ENCODE measurements around the gene PPP1R16B. TPM values are rescaled to one million over a fixed set of nuclear protein-coding genes. Genes with fewer than 3 reads are reported as not detected.

PPP1R16B gene
- total RNA-seq, 2 experiments from 2014 or later, result 111 to 114 TPM

DNA sequence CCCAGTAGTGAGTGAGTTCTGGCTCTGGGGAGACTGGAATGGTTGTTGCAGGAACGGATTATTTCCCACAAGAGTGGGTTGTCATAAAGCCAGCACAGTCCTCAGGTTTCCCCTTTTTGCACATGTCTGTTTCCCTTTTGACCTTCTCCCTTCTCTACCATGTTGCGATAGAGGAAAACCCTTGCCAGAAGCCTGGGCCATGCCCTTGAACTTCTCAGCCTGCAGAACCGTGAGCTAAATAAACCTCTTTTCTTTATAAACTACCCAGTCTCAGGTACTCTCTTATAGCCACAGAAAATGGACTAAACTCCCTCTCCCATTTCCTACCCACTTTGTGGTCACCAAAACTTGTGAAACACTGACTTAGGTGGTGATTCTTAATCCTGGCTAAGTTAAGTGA, 7.2 kb upstream of the PPP1R16B start:
- ChIA-PET CTCF (no interaction called here), POLR2A (no interaction called here)
- Mint-ChIP-seq H3K27me3 (no peaks in the 10 kb centered on the region), H3K4me3 (no peak overlapping the region), H3K27ac (no peak overlapping the region), H3K4me1 (ENCODE audit: low read depth) (peaks cover 8% of the 10 kb centered on the region), H3K9me3 (peaks cover 8% of the 10 kb centered on the region), H3K36me3 (peaks cover 2% of the 10 kb centered on the region)
- no peak for DNase-seq
- intact Hi-C loops (cut with micrococcal nuclease), result no loop called here

DNA sequence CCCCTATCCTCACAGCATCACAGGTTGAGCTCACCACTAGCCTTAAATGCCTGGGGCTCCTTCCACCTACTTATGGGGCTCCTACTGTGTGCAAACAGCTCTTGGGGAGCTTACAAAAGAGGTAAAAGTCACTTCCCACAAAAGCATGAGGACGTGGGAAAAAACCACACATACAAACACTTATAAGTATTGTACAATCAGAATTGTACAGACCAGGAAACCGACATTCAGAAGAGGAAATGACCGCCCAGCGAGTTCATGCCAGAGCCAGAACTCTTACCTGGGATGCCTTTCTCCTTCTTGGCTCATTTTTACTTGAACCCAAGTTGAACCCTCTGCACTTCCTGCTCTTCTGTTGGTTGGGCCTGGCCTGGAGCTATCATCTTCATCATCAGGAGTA, 6.3 kb upstream of the PPP1R16B start:
- no peak overlapping the region for H3K4me3 Mint-ChIP-seq
- H3K9me3 Mint-ChIP-seq, result peaks cover 8% of the 10 kb centered on the region
- H3K36me3 Mint-ChIP-seq, result peaks cover 2% of the 10 kb centered on the region
- intact Hi-C loops (cut with micrococcal nuclease), result no loop called here
- POLR2A ChIA-PET, result no interaction called here
- peak overlapping the region; percentile 28 for H3K27ac Mint-ChIP-seq
- no peaks in the 10 kb centered on the region for H3K27me3 Mint-ChIP-seq
- CTCF ChIA-PET, result no interaction called here
- DNase-seq, result no peak
- H3K4me1 Mint-ChIP-seq (ENCODE audit: low read depth), result peaks cover 15% of the 10 kb centered on the region

DNA sequence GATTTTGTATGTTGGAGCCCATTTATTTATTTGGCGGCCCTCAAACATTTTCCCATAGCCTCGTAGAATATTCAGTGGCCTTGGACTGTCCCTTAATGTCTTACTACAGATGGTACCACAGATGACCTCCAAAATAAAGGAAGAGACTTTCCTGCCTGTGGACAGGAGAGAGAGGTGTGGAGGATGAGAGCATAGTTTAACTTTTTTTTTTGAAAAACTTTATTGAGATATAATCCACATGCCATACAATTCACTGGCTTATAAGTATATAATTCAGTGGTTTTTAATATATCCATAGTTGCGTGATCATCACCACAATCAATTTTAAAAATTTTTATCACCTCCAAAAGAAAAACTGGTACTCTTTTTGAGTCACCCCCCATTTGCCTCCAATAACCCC, 4.6 kb upstream of the PPP1R16B start:
- intact Hi-C loops (cut with micrococcal nuclease), result no loop called here
- no peak for DNase-seq
- ChIA-PET POLR2A (no interaction called here), CTCF (no interaction called here)
- Mint-ChIP-seq H3K9me3 (peaks cover 8% of the 10 kb centered on the region), H3K4me1 (ENCODE audit: low read depth) (peaks cover 26% of the 10 kb centered on the region), H3K27me3 (no peaks in the 10 kb centered on the region), H3K36me3 (peaks cover 3% of the 10 kb centered on the region), H3K27ac (no peak overlapping the region), H3K4me3 (no peak overlapping the region)

DNA sequence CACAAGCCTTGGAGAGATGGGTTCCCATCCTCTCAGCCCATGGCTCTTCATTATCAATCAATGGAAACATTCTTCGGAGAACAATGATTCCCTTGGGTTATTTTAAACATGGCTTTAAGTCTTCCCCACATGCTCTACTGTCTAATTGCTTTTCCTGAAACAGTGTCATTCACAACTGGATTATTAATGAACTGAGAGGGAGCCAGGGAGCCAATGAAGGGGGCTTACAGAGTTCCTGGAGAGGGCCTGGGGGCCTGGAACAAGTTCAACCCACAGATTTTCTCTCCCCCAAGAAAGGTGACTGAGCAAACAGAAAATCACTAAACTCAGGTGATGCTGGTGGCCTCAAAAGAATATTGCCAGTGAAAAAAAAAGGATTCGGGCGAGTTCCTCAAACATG, 1.3 kb upstream of the PPP1R16B start:
- H3K9me3 Mint-ChIP-seq, result no peaks in the 10 kb centered on the region
- peaks cover 43% of the 10 kb centered on the region for H3K4me1 Mint-ChIP-seq (ENCODE audit: low read depth)
- intact Hi-C loops (cut with micrococcal nuclease), result no loop called here
- peak overlapping the region; percentile 96 for H3K27ac Mint-ChIP-seq
- DNase-seq, result no peak
- ChIA-PET CTCF (interaction anchor here (1.3 to 6.6 kb wide), 2 partner anchors 69 to 89 kb away, joined by 3 to 67 read pairs; no protein-coding TSS in a partner anchor), POLR2A (interaction anchor here (0.6 to 3.8 kb wide), 6 partner anchors 36 to 88 kb away, joined by 3 to 36 read pairs (median 11); partner anchors contain the start of gene ACTR5)
- H3K36me3 Mint-ChIP-seq, result peaks cover 23% of the 10 kb centered on the region
- H3K27me3 Mint-ChIP-seq, result no peaks in the 10 kb centered on the region
- H3K4me3 Mint-ChIP-seq, result no peak overlapping the region

DNA sequence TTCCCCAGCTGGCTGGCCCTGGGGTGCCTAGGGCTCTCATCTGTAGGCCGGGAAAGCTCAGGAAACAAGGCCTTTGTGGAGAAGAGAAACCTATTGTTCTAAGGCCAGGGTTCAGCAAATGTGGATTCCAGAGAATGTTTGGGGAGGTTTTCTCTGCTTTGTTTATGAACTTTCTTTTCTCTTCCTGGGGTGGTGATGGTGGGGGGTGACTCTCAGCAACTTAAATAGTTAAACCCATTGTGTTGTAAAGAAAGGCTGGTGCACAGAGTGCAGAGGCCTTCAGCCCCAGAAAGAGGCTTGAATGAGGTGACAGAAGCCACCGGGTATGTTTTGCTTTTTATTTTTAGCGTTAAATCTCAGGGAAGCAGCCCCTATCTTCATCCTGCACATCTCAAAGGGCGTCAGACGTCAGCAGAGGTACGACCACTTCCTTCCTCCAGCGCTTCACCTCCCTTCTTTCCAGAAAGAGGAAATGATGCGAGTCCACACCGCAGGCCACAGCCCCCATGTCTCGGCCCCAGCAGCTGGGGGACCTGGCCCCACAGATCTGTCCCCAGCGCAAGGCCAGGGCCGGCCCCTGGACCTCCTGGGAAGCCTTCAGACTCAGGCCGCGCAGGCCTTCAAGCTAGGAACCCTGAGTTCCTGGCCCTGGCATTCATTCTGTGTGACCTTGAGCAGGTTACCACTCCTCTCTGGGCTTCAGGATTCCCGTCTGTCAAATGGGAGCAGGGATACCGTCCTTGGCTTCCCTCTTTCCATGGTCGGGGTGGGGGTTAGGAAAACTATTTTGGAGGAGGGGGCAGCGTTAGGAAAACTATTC, 605 bp upstream of the PPP1R16B start:
- H3K27me3 Mint-ChIP-seq, result no peaks in the 10 kb centered on the region
- H3K36me3 Mint-ChIP-seq, result peaks cover 28% of the 10 kb centered on the region
- intact Hi-C loops (cut with micrococcal nuclease), result loop anchor here (1.0 to 5.0 kb wide), 6 partner anchors 28 to 157 kb away; partner anchors contain the start of genes ACTR5 and DHX35
- ChIA-PET CTCF (interaction anchor here (0.6 to 6.6 kb wide), 10 partner anchors 22 to 88 kb away, joined by 3 to 67 read pairs (median 3); no protein-coding TSS in a partner anchor), POLR2A (interaction anchor here (0.6 to 3.8 kb wide), 13 partner anchors 12 to 88 kb away, joined by 3 to 36 read pairs (median 3); partner anchors contain the start of gene ACTR5)
- peak overlapping the region; percentile 86 for H3K4me3 Mint-ChIP-seq
- peak; percentile 87 for DNase-seq
- H3K27ac Mint-ChIP-seq, result peak overlapping the region; percentile 96
- H3K9me3 Mint-ChIP-seq, result no peaks in the 10 kb centered on the region
- peaks cover 45% of the 10 kb centered on the region for H3K4me1 Mint-ChIP-seq (ENCODE audit: low read depth)

DNA sequence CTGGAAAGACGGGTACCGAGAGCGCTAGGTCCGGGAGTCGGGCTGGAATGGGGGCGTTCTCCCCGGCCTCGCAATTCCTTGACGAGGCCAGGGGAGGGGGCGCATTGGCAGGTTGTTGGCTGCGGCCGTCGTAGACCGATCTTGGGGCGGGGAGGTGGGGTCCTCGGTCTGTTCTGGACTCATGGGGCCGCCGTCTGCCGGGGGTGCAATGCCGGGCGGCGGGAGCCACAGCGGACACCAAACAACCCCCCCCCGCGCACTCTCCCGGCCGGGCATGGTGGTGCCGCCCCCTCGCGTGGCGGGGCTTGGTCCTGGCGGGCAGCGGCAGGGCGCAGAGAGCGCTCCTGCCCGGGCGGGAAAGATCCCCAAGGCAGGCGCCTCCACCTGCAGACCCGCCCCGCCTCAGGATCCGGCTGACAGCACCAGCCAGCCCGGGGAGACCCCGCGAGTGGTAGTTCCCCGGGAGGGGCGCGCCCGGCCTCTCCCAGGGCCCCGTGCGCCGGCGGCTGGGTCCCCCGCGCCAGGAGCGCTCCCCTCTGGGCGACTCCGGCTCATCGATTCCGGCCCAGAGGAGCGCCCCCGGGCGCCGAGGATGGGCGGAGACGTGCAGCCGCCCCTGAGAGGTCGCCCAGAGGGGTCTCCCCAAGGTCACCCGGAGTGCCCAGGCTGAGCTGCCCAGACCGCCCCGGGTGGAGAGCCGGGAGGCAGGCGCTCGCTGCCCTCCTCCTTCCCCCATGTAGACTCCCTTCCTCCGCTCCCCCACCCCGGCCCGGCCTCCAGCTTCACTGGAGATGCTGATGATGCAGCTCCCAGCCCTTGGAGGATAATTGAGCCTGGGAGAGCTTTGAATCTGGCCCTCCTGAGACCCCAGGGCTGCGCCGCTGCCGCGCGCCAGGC, 709 bp downstream of the PPP1R16B start:
- Mint-ChIP-seq H3K4me1 (ENCODE audit: low read depth) (peaks cover 58% of the 10 kb centered on the region), H3K36me3 (peaks cover 41% of the 10 kb centered on the region), H3K27ac (peak overlapping the region; percentile 96), H3K27me3 (no peaks in the 10 kb centered on the region), H3K4me3 (peak overlapping the region; percentile 86), H3K9me3 (no peaks in the 10 kb centered on the region)
- DNase-seq, result peak; percentile 59
- ChIA-PET POLR2A (interaction anchor here (0.6 to 3.8 kb wide), 14 partner anchors 25 to 214 kb away, joined by 3 to 36 read pairs (median 3); partner anchors contain the start of gene ACTR5), CTCF (interaction anchor here (0.6 to 6.6 kb wide), 16 partner anchors 10 to 243 kb away, joined by 3 to 67 read pairs (median 3); no protein-coding TSS in a partner anchor)
- intact Hi-C loops (cut with micrococcal nuclease), result loop anchor here (1.0 to 5.0 kb wide), 7 partner anchors 27 to 156 kb away; partner anchors contain the start of genes ACTR5 and DHX35

DNA sequence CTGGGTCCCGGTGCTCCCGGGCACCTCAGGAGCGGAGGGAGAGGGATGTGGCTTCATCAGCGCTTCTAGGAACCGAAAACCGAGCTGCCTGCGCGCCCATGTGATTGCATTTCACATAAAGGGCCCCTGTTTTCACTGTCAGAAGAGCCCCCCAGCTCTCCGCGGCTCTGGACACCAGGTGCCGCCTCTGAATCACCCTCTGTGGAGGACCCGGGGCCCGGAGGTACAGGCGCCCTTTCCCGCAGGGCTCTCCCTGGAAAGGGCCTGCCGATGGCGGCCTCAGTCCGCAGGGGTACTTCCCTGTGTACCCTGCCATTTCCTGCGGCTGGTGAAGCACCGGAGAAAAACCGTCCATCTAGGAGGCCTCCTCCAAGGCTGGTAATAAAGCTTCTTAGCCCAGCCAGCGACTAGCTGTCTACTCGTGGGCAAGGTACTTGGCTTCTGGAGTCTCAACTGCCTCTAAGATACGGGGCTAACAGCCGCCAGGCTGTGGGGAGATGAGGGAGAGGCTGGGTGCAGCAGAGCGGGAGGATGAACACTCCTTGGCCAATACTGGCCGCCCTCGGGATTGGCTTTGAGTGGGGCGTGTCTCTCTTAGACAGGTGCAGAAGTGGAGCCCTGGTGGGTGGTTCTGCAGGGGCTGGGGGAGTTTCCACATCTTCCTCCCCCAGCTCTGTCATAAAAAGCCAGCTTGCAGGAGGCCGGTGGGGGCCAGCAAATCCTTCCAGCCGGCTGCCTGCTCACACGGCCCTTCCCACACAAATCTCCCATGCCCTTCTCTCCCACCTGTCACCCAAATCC, 1.6 kb downstream of the PPP1R16B start:
- POLR2A ChIA-PET, result interaction anchor here (0.8 to 3.8 kb wide), 9 partner anchors 24 to 88 kb away, joined by 3 to 36 read pairs (median 4); no protein-coding TSS in a partner anchor
- peak overlapping the region; percentile 88 for H3K27ac Mint-ChIP-seq
- DNase-seq, result peak; percentile 55
- H3K9me3 Mint-ChIP-seq, result no peaks in the 10 kb centered on the region
- peaks cover 47% of the 10 kb centered on the region for H3K36me3 Mint-ChIP-seq
- peak overlapping the region; percentile 78 for H3K4me3 Mint-ChIP-seq
- CTCF ChIA-PET, result interaction anchor here (0.7 to 6.6 kb wide), 10 partner anchors 9 to 243 kb away, joined by 3 to 67 read pairs (median 3); no protein-coding TSS in a partner anchor
- intact Hi-C loops (cut with micrococcal nuclease), result loop anchor here (2.0 to 5.0 kb wide), 3 partner anchors 60 to 155 kb away; partner anchors contain the start of genes ACTR5 and DHX35
- H3K4me1 Mint-ChIP-seq (ENCODE audit: low read depth), result peaks cover 65% of the 10 kb centered on the region
- no peaks in the 10 kb centered on the region for H3K27me3 Mint-ChIP-seq

DNA sequence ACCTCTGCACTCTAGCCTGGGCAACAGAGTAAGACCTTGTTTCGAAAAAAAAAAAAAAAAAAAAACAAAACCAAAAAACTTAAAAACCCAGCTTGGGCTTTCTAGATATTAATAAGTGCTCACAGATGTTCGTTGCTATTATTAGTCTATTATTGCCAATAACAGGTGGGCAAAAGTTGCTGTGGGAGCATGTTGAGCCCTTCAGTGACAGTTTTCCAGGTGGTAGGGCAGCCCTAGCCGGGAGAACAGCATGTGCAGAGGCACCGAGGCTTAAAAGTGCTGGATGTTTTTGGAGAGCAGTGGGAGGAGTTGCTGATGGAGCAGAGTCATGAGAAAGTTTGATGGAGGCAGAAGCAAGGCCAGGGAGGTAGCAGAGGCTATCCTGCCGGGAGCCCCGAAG, 4.4 kb downstream of the PPP1R16B start:
- no peaks in the 10 kb centered on the region for H3K27me3 Mint-ChIP-seq
- ChIA-PET POLR2A (no interaction called here), CTCF (interaction anchor here (0.8 to 6.6 kb wide), 2 partner anchors 54 to 83 kb away, joined by 3 to 67 read pairs; no protein-coding TSS in a partner anchor)
- peaks cover 60% of the 10 kb centered on the region for H3K36me3 Mint-ChIP-seq
- peak overlapping the region; percentile 88 for H3K27ac Mint-ChIP-seq
- H3K4me3 Mint-ChIP-seq, result no peak overlapping the region
- DNase-seq, result no peak
- intact Hi-C loops (cut with micrococcal nuclease), result loop anchor here (5.0 kb wide), 2 partner anchors 63 to 152 kb away; partner anchors contain the start of genes ACTR5 and DHX35
- peaks cover 75% of the 10 kb centered on the region for H3K4me1 Mint-ChIP-seq (ENCODE audit: low read depth)
- no peaks in the 10 kb centered on the region for H3K9me3 Mint-ChIP-seq

DNA sequence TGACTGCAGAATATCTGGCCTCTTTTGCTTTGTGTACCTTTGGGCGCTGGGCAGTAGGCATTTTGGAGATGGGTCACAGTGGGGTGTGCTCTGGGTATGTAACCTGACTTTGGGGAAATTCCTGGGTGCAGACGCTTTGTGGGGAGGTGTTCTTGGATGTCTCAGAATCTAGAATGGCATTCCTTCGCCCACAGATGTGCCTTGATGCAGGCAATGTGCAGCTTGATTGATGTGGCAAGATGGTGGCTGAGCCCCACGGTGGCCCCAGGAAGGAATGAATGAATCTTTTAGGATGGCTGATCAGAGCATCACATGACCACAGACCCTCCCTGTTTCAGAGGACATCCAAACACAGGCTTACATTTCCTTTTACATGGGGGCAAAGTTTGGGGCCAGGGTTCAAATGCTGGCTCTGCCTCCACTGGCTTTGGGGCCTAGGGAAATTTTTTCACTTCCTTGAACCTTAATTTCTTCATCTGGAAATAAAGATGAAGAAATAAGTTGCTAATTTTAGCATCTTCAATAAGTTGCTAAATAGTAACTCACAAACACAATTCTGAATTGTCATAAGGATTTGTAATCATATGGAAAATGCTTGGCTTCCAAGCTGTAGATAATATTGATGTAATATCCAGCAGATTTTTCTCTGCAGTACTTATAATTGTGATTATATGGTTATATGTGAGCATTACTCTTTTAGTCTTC, 5.6 kb downstream of the PPP1R16B start:
- POLR2A ChIA-PET, result no interaction called here
- H3K27me3 Mint-ChIP-seq, result no peaks in the 10 kb centered on the region
- H3K4me1 Mint-ChIP-seq (ENCODE audit: low read depth), result peaks cover 83% of the 10 kb centered on the region
- CTCF ChIA-PET, result interaction anchor here (0.7 kb wide), 1 partner anchor 50 kb away, joined by 4 read pairs; no protein-coding TSS in a partner anchor
- no peak for DNase-seq
- intact Hi-C loops (cut with micrococcal nuclease), result no loop called here
- peaks cover 69% of the 10 kb centered on the region for H3K36me3 Mint-ChIP-seq
- H3K4me3 Mint-ChIP-seq, result no peak overlapping the region
- no peaks in the 10 kb centered on the region for H3K9me3 Mint-ChIP-seq
- H3K27ac Mint-ChIP-seq, result peak overlapping the region; percentile 76

DNA sequence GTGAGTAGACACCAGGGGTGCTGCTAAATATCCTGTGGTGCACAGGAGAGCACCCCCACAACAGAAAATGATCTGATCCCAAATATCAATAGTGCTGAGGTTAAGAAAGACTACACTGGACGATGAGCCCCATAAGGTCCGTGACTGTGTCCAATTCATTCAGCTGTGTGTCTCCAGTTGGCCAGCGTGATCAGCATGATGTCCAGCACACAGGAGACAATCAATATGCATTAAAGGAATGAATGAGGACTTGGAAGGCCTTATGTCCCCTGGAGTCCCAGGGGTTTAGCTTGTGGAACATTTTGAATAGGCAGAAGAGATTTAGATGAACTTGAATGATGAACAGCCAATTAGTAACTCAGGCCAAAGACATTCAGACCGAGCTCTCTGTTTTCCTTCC, 6.3 kb downstream of the PPP1R16B start:
- ChIA-PET POLR2A (no interaction called here), CTCF (interaction anchor here (0.7 kb wide), 1 partner anchor 49 kb away, joined by 4 read pairs; no protein-coding TSS in a partner anchor)
- Mint-ChIP-seq H3K4me1 (ENCODE audit: low read depth) (peaks cover 90% of the 10 kb centered on the region), H3K4me3 (no peak overlapping the region), H3K27me3 (no peaks in the 10 kb centered on the region), H3K27ac (peak overlapping the region; percentile 61), H3K36me3 (peaks cover 75% of the 10 kb centered on the region), H3K9me3 (no peaks in the 10 kb centered on the region)
- intact Hi-C loops (cut with micrococcal nuclease), result no loop called here
- DNase-seq, result no peak

All from activated CD4-positive, alpha-beta memory T cell treated with anti-CD3 and anti-CD28 coated beads for 36 hours (primary cell).